ENCODE results near the gene SMC6. TPM values are rescaled to one million over a fixed set of nuclear protein-coding genes. Genes with fewer than 3 reads are reported as not detected.

The SMC6 gene
- total RNA-seq, 4 donors from 2014 or later: 14.1 to 30.8 (median 24.6) TPM

DNA sequence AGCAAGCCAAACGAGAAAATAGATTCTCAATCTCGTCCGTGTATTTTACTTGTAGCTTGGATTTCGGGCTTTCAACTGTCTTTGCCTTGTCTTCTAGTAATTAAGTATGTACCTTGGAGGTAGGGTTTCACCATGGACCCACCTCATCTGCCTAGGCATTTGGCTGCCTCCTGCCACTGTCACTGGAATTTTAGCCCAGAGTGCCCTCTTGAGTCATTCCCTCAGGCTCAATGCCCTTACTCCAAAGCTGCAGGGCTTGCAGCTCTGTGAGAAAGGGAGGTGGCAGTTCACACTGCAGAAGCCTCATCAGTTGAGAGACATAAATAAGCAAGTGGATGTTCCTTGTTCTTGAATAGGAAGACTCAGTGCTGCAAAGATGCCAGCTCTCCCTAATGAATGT lies 123.5 kb downstream of the SMC6 start:
- 92 to 97% methylated on average over 4 of the region's 4 CpGs for WGBS, 2 donors
- H3K27ac ChIP-seq: no peak overlapping the region
- no peaks in the 10 kb centered on the region for H3K27me3 ChIP-seq
- H3K4me1 ChIP-seq: no peaks in the 10 kb centered on the region
- peaks cover 0 to 7% (median 0%) of the 10 kb centered on the region in 4 donors for H3K9me3 ChIP-seq
- H3K36me3 ChIP-seq: no peaks in the 10 kb centered on the region
- no peak overlapping the region for H3K4me3 ChIP-seq
- TF ChIP-seq CTCF (IDR thresholded peaks at IDR 0.05) (no peak), POLR2A (IDR thresholded peaks at IDR 0.05) (no peak), EP300 (IDR thresholded peaks at IDR 0.05) (no peak)
- no peak for DNase-seq (ENCODE audit: low spot score in 2 of 2)

GRCh38 chr2:17628349-17629261 lies 125.0 kb downstream of the SMC6 start:
- Histone ChIP-seq H3K27ac (no peak overlapping the region), H3K9me3 (peaks cover 0 to 7% (median 0%) of the 10 kb centered on the region in 4 donors), H3K27me3 (no peaks in the 10 kb centered on the region), H3K4me3 (no peak overlapping the region), H3K36me3 (no peaks in the 10 kb centered on the region), H3K4me1 (no peaks in the 10 kb centered on the region)
- no peak for DNase-seq (ENCODE audit: low spot score in 2 of 2)
- TF ChIP-seq CTCF (IDR thresholded peaks at IDR 0.05) (no peak), EP300 (IDR thresholded peaks at IDR 0.05) (no peak)
- 59 to 68% methylated on average over 2 of the region's 2 CpGs for WGBS, 2 donors

DNA sequence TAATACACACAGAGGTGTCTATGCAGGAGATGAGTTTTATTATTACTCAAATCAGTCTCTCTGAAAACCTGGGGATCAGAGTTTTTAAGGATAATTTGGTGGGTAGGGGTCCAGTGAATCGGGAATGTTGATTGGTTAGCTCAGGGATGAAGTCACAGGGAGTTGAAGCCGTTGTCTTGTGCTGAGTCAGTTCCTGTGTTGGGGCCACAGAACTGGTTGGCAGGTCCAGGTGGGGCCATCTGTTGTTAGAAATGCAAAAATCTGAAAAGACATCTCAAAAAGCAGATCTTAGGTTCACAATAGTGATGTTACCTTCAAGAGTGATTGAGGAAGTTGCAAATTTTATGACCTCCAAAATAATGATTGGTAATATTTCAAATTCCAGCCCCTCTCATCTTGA lies 126.2 kb downstream of the SMC6 start:
- peaks cover 0 to 7% (median 0%) of the 10 kb centered on the region in 4 donors for H3K9me3 ChIP-seq
- H3K4me1 ChIP-seq: no peaks in the 10 kb centered on the region
- no peak overlapping the region for H3K27ac ChIP-seq
- WGBS, 2 donors: 68 to 75% methylated on average over 2 of the region's 2 CpGs
- no peaks in the 10 kb centered on the region for H3K27me3 ChIP-seq
- no peak for TF ChIP-seq EP300 (IDR thresholded peaks at IDR 0.05)
- TF ChIP-seq POLR2A (IDR thresholded peaks at IDR 0.05): no peak
- no peak for TF ChIP-seq CTCF (IDR thresholded peaks at IDR 0.05)
- no peak overlapping the region for H3K4me3 ChIP-seq
- no peak for DNase-seq (ENCODE audit: low spot score in 2 of 2)
- no peaks in the 10 kb centered on the region for H3K36me3 ChIP-seq

GRCh38 chr2:17626986-17627385 lies 126.6 kb downstream of the SMC6 start:
- Histone ChIP-seq H3K4me3 (no peak overlapping the region), H3K36me3 (no peaks in the 10 kb centered on the region), H3K4me1 (no peaks in the 10 kb centered on the region), H3K9me3 (peaks cover 0 to 7% (median 0%) of the 10 kb centered on the region in 4 donors), H3K27me3 (no peaks in the 10 kb centered on the region), H3K27ac (no peak overlapping the region)
- 83 to 90% methylated on average over 3 of the region's 3 CpGs for WGBS, 2 donors
- no peak for DNase-seq (ENCODE audit: low spot score in 2 of 2)
- no peak for TF ChIP-seq CTCF (IDR thresholded peaks at IDR 0.05)
- TF ChIP-seq POLR2A (IDR thresholded peaks at IDR 0.05): no peak
- TF ChIP-seq EP300 (IDR thresholded peaks at IDR 0.05): no peak

DNA sequence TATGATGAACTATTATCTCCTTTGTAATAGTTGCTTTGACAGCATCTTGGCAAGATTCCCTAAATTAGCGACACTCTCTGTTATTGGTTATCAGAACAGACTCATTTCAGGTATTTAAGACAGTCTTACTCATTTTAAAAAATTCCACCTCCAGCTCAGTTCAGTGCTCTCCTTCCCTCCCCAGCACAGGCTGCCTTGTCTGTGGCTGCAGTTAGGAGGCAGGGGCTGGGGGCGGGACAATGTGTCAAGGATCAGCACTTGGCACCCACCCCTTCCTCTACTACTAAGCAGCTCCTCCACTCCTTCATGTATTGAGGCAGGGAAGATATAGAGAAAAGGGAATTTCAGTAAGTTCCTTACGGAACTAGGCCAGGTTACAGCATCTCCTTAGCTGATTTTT lies 128.2 kb downstream of the SMC6 start:
- DNase-seq (ENCODE audit: low spot score in 2 of 2): no peak
- no peaks in the 10 kb centered on the region for H3K27me3 ChIP-seq
- no peak for TF ChIP-seq EP300 (IDR thresholded peaks at IDR 0.05)
- TF ChIP-seq POLR2A (IDR thresholded peaks at IDR 0.05): no peak
- no peak for TF ChIP-seq CTCF (IDR thresholded peaks at IDR 0.05)
- peaks cover 0 to 7% (median 0%) of the 10 kb centered on the region in 4 donors for H3K9me3 ChIP-seq
- no peak overlapping the region for H3K4me3 ChIP-seq
- no peaks in the 10 kb centered on the region for H3K36me3 ChIP-seq
- 96 to 98% methylated on average over 3 of the region's 3 CpGs for WGBS, 2 donors
- peaks cover 0 to 5% (median 0%) of the 10 kb centered on the region in 4 donors for H3K4me1 ChIP-seq
- H3K27ac ChIP-seq: no peak overlapping the region
